Mesodermal cell (in vitro differentiated cells): ENCODE results near the gene AP2A2.

Experiments used
- H3K27ac ChIP-seq: 2 replicates; pipeline ENCODE4 v1.7.0; 2013; ENCODE audit warnings: mild to moderate bottlenecking, low read depth, low read length, moderate library complexity; ENCODE audit not compliant: severe bottlenecking
- H3K36me3 ChIP-seq: 2 replicates; pipeline ENCODE4 v1.7.1; 2013; ENCODE audit warnings: mild to moderate bottlenecking, low read length, moderate library complexity; ENCODE audit not compliant: control insufficient read depth, insufficient read depth
- H3K4me1 ChIP-seq: one replicate; pipeline ENCODE4 v1.7.1; 2013; ENCODE audit warnings: mild to moderate bottlenecking, low read length; ENCODE audit not compliant: insufficient read depth, control insufficient read depth, poor library complexity, severe bottlenecking
- H3K4me3 ChIP-seq: 2 replicates; pipeline ENCODE4 v1.7.0; 2013; ENCODE audit warnings: low read length, control low read depth, mild to moderate bottlenecking; ENCODE audit not compliant: insufficient read depth, poor library complexity, severe bottlenecking; ENCODE audit errors: extremely low read depth
- H3K9me3 ChIP-seq: 2 replicates; pipeline ENCODE4 v1.7.1; 2013; ENCODE audit warnings: mild to moderate bottlenecking, low read length, moderate library complexity; ENCODE audit not compliant: control insufficient read depth
- WGBS, 2 experiments: methylation state at CpG; one replicate each; pipeline ENCODE4 v1.1.5; 2013; ENCODE audit warnings: missing lambda C conversion rate in 2 of 2; ENCODE audit not compliant: insufficient coverage in 2 of 2; 5-methylcytosine and 5-hydroxymethylcytosine counted together

Gene AP2A2

GRCh38 chr11:987671-988070 is 62.0 kb downstream of the AP2A2 start:
- WGBS, 2 experiments = 98% methylated on average over 12 to 15 of the region's 15 CpGs
- Histone ChIP-seq H3K27ac (no peak overlapping the region), H3K4me3 (no peak overlapping the region), H3K4me1 (no peaks in the 10 kb centered on the region), H3K36me3 (peaks cover 86% of the 10 kb centered on the region), H3K9me3 (no peaks in the 10 kb centered on the region)

- no peak overlapping the region for H3K27ac ChIP-seq
- H3K36me3 ChIP-seq = peaks cover 79% of the 10 kb centered on the region
- no peaks in the 10 kb centered on the region for H3K4me1 ChIP-seq
- 97% methylated on average over 10 of the region's 10 CpGs for WGBS, 2 experiments
- H3K4me3 ChIP-seq = no peak overlapping the region
- no peaks in the 10 kb centered on the region for H3K9me3 ChIP-seq
Measured at GRCh38 chr11:990101-990500, 64.4 kb downstream of the AP2A2 start.

- H3K36me3 ChIP-seq = peaks cover 73% of the 10 kb centered on the region
- 91 to 93% methylated on average over 12 of the region's 12 CpGs for WGBS, 2 experiments
Measured at GRCh38 chr11:991034-991433, 65.4 kb downstream of the AP2A2 start.

GRCh38 chr11:991711-992307 is 66.1 kb downstream of the AP2A2 start:
- no peak overlapping the region for H3K4me3 ChIP-seq
- H3K4me1 ChIP-seq = no peaks in the 10 kb centered on the region
- 94 to 97% methylated on average over 19 to 23 of the region's 24 CpGs for WGBS, 2 experiments
- H3K9me3 ChIP-seq = no peaks in the 10 kb centered on the region
- no peak overlapping the region for H3K27ac ChIP-seq
- H3K36me3 ChIP-seq = peaks cover 73% of the 10 kb centered on the region

More at GRCh38 chr11:991034-991433, 65.4 kb downstream of the AP2A2 start:
- no peaks in the 10 kb centered on the region for H3K4me1 ChIP-seq
- H3K9me3 ChIP-seq = no peaks in the 10 kb centered on the region
- no peak overlapping the region for H3K27ac ChIP-seq
- no peak overlapping the region for H3K4me3 ChIP-seq

GRCh38 chr11:992577-992976 is 66.9 kb downstream of the AP2A2 start:
- Histone ChIP-seq H3K9me3 (no peaks in the 10 kb centered on the region), H3K27ac (no peak overlapping the region), H3K36me3 (peaks cover 72% of the 10 kb centered on the region), H3K4me3 (no peak overlapping the region), H3K4me1 (no peaks in the 10 kb centered on the region)
- 94 to 100% methylated on average over 15 to 16 of the region's 16 CpGs for WGBS, 2 experiments

- Histone ChIP-seq H3K9me3 (no peaks in the 10 kb centered on the region), H3K4me3 (no peak overlapping the region), H3K36me3 (peaks cover 65% of the 10 kb centered on the region), H3K27ac (no peak overlapping the region), H3K4me1 (no peaks in the 10 kb centered on the region)
- whole genome bisulfite sequencing, 2 experiments = 92 to 97% methylated on average over 24 to 35 of the region's 35 CpGs
Measured at GRCh38 chr11:993632-994167, 68.0 kb downstream of the AP2A2 start.

- Histone ChIP-seq H3K27ac (peak overlapping the region; percentile 41), H3K9me3 (no peaks in the 10 kb centered on the region), H3K36me3 (peaks cover 64% of the 10 kb centered on the region), H3K4me1 (no peaks in the 10 kb centered on the region), H3K4me3 (no peak overlapping the region)
- WGBS, 2 experiments = 94 to 95% methylated on average over 10 to 15 of the region's 16 CpGs
Measured at GRCh38 chr11:995044-995751, 69.5 kb downstream of the AP2A2 start.

- Histone ChIP-seq H3K4me1 (no peaks in the 10 kb centered on the region), H3K36me3 (peaks cover 70% of the 10 kb centered on the region), H3K27ac (no peak overlapping the region), H3K4me3 (no peak overlapping the region), H3K9me3 (no peaks in the 10 kb centered on the region)
- WGBS, 2 experiments = 90 to 91% methylated on average over 14 to 22 of the region's 22 CpGs
Measured at GRCh38 chr11:995752-996420, 70.2 kb downstream of the AP2A2 start.

GRCh38 chr11:996681-997080 is 71.0 kb downstream of the AP2A2 start:
- WGBS, 2 experiments = 97% methylated on average over 10 of the region's 10 CpGs
- Histone ChIP-seq H3K27ac (no peak overlapping the region), H3K9me3 (no peaks in the 10 kb centered on the region), H3K36me3 (peaks cover 74% of the 10 kb centered on the region), H3K4me1 (no peaks in the 10 kb centered on the region), H3K4me3 (no peak overlapping the region)

GRCh38 chr11:997907-998306 is 72.2 kb downstream of the AP2A2 start:
- H3K36me3 ChIP-seq = peaks cover 75% of the 10 kb centered on the region
- 94 to 95% methylated on average over 12 to 13 of the region's 14 CpGs for WGBS, 2 experiments
- no peaks in the 10 kb centered on the region for H3K9me3 ChIP-seq
- H3K4me3 ChIP-seq = no peak overlapping the region
- H3K27ac ChIP-seq = no peak overlapping the region
- no peaks in the 10 kb centered on the region for H3K4me1 ChIP-seq
